Gastrocnemius medialis (tissue), 4 donors: ENCODE results near the gene RERE.

Experiments used
- CTCF ChIP-seq, 5 experiments: fragments of 450-650 bp in 3 of 5; fragments of 200-600 bp in 2 of 5; sonication (generic) in 2 of 5; IDR thresholded peaks in 4 of 5; conservative IDR thresholded peaks in 1 of 5; 1 replicate in 4 of 5; 2 replicates in 1 of 5; pipeline ENCODE4 v1.5.1; 2016 to 2019; ENCODE audit warnings: antibody characterized with exemption in 5 of 5, mild to moderate bottlenecking in 3 of 5, moderate library complexity in 3 of 5
- POLR2A ChIP-seq, 2 donors: fragments of 450-650 bp; IDR thresholded peaks; one replicate each; pipeline ENCODE4 v1.6.1; 2017; ENCODE audit warnings: antibody characterized with exemption in 2 of 2, mild to moderate bottlenecking in 2 of 2, moderate library complexity in 2 of 2

- TF ChIP-seq CTCF (IDR thresholded peaks at IDR 0.05 in 4 of 5, conservative IDR thresholded peaks at IDR 0.05 in 1 of 5) (no peak), POLR2A (IDR thresholded peaks at IDR 0.05) (peak; percentile 39 to 49)
Measured at GRCh38 chr1:8844501-8845006, 27.1 kb upstream of the RERE start.
